NCI-H82 (cell line): ENCODE measurements around the gene PHF20.
"Not testable (repeated sequence)": the region's sequence is repeated elsewhere in the genome, so short reads cannot be mapped to it uniquely, and the experiment has no call there.

Experiments used
- DNase-seq: peaks from one replicate; lab custom pipeline; 2025; lab: John Stamatoyannopoulos, UW

PHF20 gene

GRCh38 chr20:35776513-35777101, 4.8 kb downstream of the PHF20 start:
- DNase-seq: peak; percentile 60

- not testable (repeated sequence) for DNase-seq
Measured at GRCh38 chr20:35783811-35784210, 12.0 kb downstream of the PHF20 start.

- not testable (repeated sequence) for DNase-seq
Measured at GRCh38 chr20:35785541-35785940, 13.7 kb downstream of the PHF20 start.

GRCh38 chr20:35788796-35789195, 17.0 kb downstream of the PHF20 start:
- DNase-seq: no peak

- DNase-seq: no peak
Measured at GRCh38 chr20:35791097-35791496, 19.3 kb downstream of the PHF20 start.

GRCh38 chr20:35791821-35792220, 20.0 kb downstream of the PHF20 start:
- DNase-seq: no peak

- DNase-seq: no peak
Measured at GRCh38 chr20:35792740-35793139, 20.9 kb downstream of the PHF20 start.

- DNase-seq: no peak
Measured at GRCh38 chr20:35796571-35796970, 24.8 kb downstream of the PHF20 start.

- no peak for DNase-seq
Measured at GRCh38 chr20:35801865-35802264, 30.1 kb downstream of the PHF20 start.

- no peak for DNase-seq
Measured at GRCh38 chr20:35806075-35806474, 34.3 kb downstream of the PHF20 start.

- DNase-seq: no peak
Measured at GRCh38 chr20:35807877-35808276, 36.1 kb downstream of the PHF20 start.

GRCh38 chr20:35820715-35821114, 48.9 kb downstream of the PHF20 start:
- no peak for DNase-seq

GRCh38 chr20:35821807-35822242, 50.0 kb downstream of the PHF20 start:
- no peak for DNase-seq

GRCh38 chr20:35823147-35823546, 51.3 kb downstream of the PHF20 start:
- no peak for DNase-seq

GRCh38 chr20:35823937-35824336, 52.1 kb downstream of the PHF20 start:
- no peak for DNase-seq

- DNase-seq: no peak
Measured at GRCh38 chr20:35826397-35826998, 54.7 kb downstream of the PHF20 start.

GRCh38 chr20:35828434-35828833, 56.6 kb downstream of the PHF20 start:
- DNase-seq: peak; percentile 92

GRCh38 chr20:35828916-35829315, 57.1 kb downstream of the PHF20 start:
- no peak for DNase-seq

GRCh38 chr20:35830264-35830663, 58.4 kb downstream of the PHF20 start:
- DNase-seq: no peak

- no peak for DNase-seq
Measured at GRCh38 chr20:35831029-35831428, 59.2 kb downstream of the PHF20 start.

GRCh38 chr20:35831971-35832370, 60.2 kb downstream of the PHF20 start:
- DNase-seq: no peak

GRCh38 chr20:35833241-35833640, 61.4 kb downstream of the PHF20 start:
- no peak for DNase-seq

GRCh38 chr20:35837577-35838195, 65.9 kb downstream of the PHF20 start:
- DNase-seq: peak; percentile 99

- peak; percentile 22 for DNase-seq
Measured at GRCh38 chr20:35838205-35838604, 66.4 kb downstream of the PHF20 start.
